ENCODE results near the gene KRT3.

The KRT3 gene

DNA sequence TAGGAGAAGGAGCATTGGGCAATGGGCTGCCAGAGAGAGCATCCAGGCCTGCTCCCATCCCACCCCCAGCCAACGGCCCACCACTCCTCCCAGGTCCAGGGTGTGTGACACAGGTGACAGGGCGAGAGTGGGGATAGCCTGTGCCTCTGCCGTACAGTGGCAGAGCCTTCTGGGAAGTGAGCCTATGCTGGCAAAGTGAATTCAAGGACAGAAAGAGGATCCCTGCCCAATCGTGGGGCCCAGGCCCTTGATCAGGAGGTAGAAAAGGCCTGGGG is 38.7 kb upstream of the KRT3 start:
- Histone ChIP-seq H3K4me3 (ENCODE audit: low read depth in 1 of 2, low read length in 2 of 2) (no peak overlapping the region), H3K27me3 (ENCODE audit: insufficient read depth, low read length, poor library complexity) (peaks cover 26% of the 10 kb centered on the region), H4K20me1 (ENCODE audit: insufficient read depth, low read length) (peaks cover 4% of the 10 kb centered on the region), H3K79me2 (ENCODE audit: insufficient read depth, low read length) (no peaks in the 10 kb centered on the region), H3K9me3 (ENCODE audit: insufficient read depth, low read length, severe bottlenecking) (no peaks in the 10 kb centered on the region), H2AFZ (ENCODE audit: low read depth, low read length) (no peak overlapping the region), H3K9ac (ENCODE audit: low read depth, low read length) (no peak overlapping the region), H3K36me3 (ENCODE audit: insufficient read depth, low read length) (no peaks in the 10 kb centered on the region), H3K27ac (ENCODE audit: low read length) (no peak overlapping the region), H3K4me2 (ENCODE audit: insufficient read depth, low read length) (no peak overlapping the region), H3K4me1 (ENCODE audit: insufficient read depth, low read length) (no peaks in the 10 kb centered on the region)
- DNase-seq (no peak), ATAC-seq (ENCODE audit: insufficient read depth, low read depth) (no peak)
- TF ChIP-seq EZH2 (IDR thresholded peaks at IDR 0.05; ENCODE audit: borderline replicate concordance, low read depth, low read length, severe bottlenecking): no peak
- TF ChIP-seq, protein P1, sequence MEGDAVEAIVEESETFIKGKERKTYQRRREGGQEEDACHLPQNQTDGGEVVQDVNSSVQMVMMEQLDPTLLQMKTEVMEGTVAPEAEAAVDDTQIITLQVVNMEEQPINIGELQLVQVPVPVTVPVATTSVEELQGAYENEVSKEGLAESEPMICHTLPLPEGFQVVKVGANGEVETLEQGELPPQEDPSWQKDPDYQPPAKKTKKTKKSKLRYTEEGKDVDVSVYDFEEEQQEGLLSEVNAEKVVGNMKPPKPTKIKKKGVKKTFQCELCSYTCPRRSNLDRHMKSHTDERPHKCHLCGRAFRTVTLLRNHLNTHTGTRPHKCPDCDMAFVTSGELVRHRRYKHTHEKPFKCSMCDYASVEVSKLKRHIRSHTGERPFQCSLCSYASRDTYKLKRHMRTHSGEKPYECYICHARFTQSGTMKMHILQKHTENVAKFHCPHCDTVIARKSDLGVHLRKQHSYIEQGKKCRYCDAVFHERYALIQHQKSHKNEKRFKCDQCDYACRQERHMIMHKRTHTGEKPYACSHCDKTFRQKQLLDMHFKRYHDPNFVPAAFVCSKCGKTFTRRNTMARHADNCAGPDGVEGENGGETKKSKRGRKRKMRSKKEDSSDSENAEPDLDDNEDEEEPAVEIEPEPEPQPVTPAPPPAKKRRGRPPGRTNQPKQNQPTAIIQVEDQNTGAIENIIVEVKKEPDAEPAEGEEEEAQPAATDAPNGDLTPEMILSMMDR (IDR thresholded peaks at IDR 0.05; ENCODE audit: borderline replicate concordance, extremely low read depth, low read length, poor library complexity, severe bottlenecking): no peak

DNA sequence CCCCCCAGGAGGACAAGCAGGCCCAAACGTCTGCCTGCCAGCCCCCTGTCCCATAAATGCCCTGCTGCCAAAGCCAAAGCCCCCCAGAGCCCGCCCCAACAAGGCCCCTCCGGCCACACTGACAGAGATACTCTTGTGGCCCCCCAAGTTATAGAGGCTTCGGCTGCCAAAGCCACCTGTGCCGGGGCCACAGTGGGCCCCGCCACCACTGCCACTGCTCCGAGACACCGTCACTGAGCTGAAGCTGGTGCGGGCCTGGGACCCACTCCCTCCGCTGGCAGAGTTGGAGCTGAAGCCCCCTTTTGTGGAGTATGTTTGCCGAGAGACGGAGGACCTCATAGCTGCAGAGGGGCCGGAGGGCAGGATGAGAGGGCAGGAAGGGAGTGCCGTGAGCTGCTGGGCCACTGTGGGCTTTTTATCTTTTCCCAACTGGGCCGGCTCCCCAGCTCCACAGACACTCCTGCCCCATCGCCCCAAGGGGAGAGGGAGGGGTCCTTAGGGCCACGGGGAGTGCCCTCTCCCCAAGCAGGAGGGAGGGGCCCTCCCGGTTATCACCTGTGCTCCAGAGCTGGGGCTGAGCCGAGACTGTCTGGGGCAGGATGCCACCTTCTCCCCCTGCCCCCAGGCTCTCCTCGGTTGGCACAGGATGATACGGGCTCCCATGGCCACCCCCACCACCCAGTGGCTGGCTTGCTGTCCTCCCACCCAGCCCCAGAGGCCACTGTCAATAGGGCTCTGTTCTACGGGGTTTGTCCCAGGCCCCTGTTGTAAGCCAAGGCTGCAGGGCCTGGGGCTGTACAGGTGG is 38.2 kb upstream of the KRT3 start, which contains the start of gene KRT79:
TSS of gene KRT79 (minus strand) at position 390 of the 805 bp plus-strand sequence. CDS start at position 339, 51 bp downstream.
- Histone ChIP-seq H4K20me1 (ENCODE audit: insufficient read depth, low read length) (peaks cover 4% of the 10 kb centered on the region), H3K4me1 (ENCODE audit: insufficient read depth, low read length) (no peaks in the 10 kb centered on the region), H3K27ac (ENCODE audit: low read length) (no peak within 1 kb of the TSS), H2AFZ (ENCODE audit: low read depth, low read length) (no peak within 1 kb of the TSS), H3K79me2 (ENCODE audit: insufficient read depth, low read length) (no peaks in the 10 kb centered on the region), H3K4me2 (ENCODE audit: insufficient read depth, low read length) (no peak within 1 kb of the TSS), H3K9ac (ENCODE audit: low read depth, low read length) (no peak within 1 kb of the TSS), H3K36me3 (ENCODE audit: insufficient read depth, low read length) (no peaks in the 10 kb centered on the region), H3K4me3 (ENCODE audit: low read depth in 1 of 2, low read length in 2 of 2) (no peak within 1 kb of the TSS), H3K27me3 (ENCODE audit: insufficient read depth, low read length, poor library complexity) (peaks cover 27% of the 10 kb centered on the region), H3K9me3 (ENCODE audit: insufficient read depth, low read length, severe bottlenecking) (no peaks in the 10 kb centered on the region)
- DNase-seq (no peak), ATAC-seq (ENCODE audit: insufficient read depth, low read depth) (no peak)
- no peak for TF ChIP-seq EZH2 (IDR thresholded peaks at IDR 0.05; ENCODE audit: borderline replicate concordance, low read depth, low read length, severe bottlenecking)
- TF ChIP-seq, protein P1 (IDR thresholded peaks at IDR 0.05; ENCODE audit: borderline replicate concordance, extremely low read depth, low read length, poor library complexity, severe bottlenecking): no peak

DNA sequence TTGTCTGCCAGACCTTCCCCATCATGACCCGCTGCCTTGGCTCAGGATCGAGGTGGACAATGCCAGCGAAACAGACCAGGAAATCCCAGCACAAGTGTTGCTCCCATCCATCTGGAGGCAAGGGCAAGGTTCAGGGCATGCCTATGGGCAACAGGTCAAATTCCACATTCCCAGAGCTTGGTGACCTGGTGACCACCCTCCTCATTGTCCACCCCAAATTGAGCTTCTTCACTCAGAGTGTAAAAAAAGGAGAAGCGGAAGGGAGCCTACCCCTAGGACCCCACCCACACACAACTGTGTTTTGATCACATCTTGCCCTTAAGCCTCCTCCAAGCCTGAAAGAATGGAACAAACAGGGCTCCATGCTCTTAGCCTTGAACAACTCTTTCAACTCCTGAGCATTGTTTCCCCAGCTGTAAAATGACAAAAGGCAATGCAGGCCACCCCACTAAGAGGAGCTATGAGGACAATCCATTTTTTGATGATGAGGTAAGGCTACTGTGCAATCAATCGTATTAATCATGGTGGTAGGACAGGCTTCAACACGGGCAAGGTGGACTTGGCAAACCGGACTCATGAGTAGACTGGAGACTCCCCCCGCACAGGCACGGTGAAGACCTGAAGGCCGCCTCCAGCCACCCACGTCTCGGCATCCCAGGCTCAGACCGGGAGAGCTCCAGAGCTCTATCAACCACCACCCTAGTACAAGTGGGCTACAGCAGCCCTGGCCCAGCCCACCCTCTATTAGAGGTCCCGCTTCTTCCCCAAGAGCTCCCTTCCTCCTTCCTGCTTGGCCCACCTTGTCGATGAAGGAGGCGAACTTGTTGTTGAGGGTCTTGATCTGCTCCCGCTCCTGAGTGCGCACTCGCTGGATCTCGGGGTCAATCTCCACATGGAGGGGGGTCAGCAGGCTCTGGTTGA is 37.3 kb upstream of the KRT3 start:
- ATAC-seq (ENCODE audit: insufficient read depth, low read depth): no peak
- H3K27ac ChIP-seq (ENCODE audit: low read length): no peak overlapping the region
- TF ChIP-seq EZH2 (IDR thresholded peaks at IDR 0.05; ENCODE audit: borderline replicate concordance, low read depth, low read length, severe bottlenecking): no peak
- TF ChIP-seq, protein P1 (IDR thresholded peaks at IDR 0.05; ENCODE audit: borderline replicate concordance, extremely low read depth, low read length, poor library complexity, severe bottlenecking): no peak
- peaks cover 30% of the 10 kb centered on the region for H3K27me3 ChIP-seq (ENCODE audit: insufficient read depth, low read length, poor library complexity)
- H3K79me2 ChIP-seq (ENCODE audit: insufficient read depth, low read length): no peaks in the 10 kb centered on the region
- no peaks in the 10 kb centered on the region for H3K4me1 ChIP-seq (ENCODE audit: insufficient read depth, low read length)
- H2AFZ ChIP-seq (ENCODE audit: low read depth, low read length): no peak overlapping the region
- H3K36me3 ChIP-seq (ENCODE audit: insufficient read depth, low read length): no peaks in the 10 kb centered on the region
- no peak overlapping the region for H3K4me2 ChIP-seq (ENCODE audit: insufficient read depth, low read length)
- H3K4me3 ChIP-seq (ENCODE audit: low read depth in 1 of 2, low read length in 2 of 2): no peak overlapping the region
- no peak overlapping the region for H3K9ac ChIP-seq (ENCODE audit: low read depth, low read length)
- H4K20me1 ChIP-seq (ENCODE audit: insufficient read depth, low read length): peaks cover 4% of the 10 kb centered on the region
- DNase-seq: no peak
- H3K9me3 ChIP-seq (ENCODE audit: insufficient read depth, low read length, severe bottlenecking): no peaks in the 10 kb centered on the region
